ENCODE results near the gene PNPLA7. TPM values are rescaled to one million over a fixed set of nuclear protein-coding genes. Genes with fewer than 3 reads are reported as not detected.

The PNPLA7 gene
- total and polyA plus RNA-seq, 10 of the 15 experiments (the other 5 are each of a cell fraction or from before 2014, with no cell fraction given) = 0.04 to 0.85 (median 0.19) TPM; not detected in 1

DNA sequence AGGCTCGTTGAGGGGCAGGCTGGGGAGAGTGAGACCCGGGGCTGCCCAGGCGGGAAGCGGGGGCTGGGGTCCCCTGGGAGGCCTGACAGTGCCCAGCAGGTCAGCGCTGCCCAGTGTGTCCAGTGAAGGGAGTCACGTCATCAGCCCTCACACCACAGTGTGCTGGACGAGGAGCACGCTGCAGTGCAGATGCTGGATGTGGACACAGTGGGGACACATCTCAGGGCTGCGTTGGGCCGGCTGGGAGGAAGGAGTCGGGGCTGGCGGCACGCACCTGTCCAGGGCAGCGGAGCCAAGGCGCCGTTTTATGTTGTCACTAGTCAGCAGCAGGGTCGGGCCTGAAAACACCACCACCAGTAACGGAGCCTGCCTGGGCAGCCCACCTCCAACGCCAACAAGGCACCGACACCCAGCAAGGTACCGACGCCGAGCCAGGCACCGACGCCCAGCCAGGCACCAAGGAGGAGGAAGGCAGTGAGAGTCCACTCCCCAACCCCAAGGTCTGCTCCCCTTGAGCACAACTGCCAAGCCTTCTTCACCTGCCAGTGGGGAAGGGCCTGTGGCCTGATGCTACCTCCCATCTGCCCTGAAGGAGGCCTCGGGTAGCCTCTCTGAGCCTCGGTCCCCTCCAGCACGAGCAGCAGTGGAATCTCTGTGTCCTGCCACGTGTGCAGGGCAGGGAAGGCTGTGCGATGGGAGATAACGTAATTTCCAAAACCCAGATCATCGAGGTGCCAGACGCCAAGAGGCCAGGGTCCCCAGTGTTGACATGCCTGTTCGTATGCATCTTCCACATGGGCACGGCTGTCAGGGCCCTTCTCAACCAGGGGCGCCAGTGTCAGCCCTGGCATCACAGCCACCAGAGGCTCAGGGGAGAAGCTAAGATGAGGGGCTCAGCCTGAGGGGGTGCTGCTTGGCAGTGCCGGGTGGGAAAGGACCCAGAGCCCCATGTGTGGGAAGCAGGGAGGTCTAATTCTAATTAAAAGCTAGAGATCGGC, 69.2 kb downstream of the PNPLA7 start (continued):
- no peak for TF ChIP-seq NKRF (conservative IDR thresholded peaks at IDR 0.05)
- TF ChIP-seq ZNF687 (IDR thresholded peaks at IDR 0.05) = no peak
- no peak for TF ChIP-seq HDGF (IDR thresholded peaks at IDR 0.05)
- no peak for TF ChIP-seq RELA (IDR thresholded peaks at IDR 0.05; ENCODE audit: borderline replicate concordance, partially characterized antibody)
- TF ChIP-seq, protein P1, sequence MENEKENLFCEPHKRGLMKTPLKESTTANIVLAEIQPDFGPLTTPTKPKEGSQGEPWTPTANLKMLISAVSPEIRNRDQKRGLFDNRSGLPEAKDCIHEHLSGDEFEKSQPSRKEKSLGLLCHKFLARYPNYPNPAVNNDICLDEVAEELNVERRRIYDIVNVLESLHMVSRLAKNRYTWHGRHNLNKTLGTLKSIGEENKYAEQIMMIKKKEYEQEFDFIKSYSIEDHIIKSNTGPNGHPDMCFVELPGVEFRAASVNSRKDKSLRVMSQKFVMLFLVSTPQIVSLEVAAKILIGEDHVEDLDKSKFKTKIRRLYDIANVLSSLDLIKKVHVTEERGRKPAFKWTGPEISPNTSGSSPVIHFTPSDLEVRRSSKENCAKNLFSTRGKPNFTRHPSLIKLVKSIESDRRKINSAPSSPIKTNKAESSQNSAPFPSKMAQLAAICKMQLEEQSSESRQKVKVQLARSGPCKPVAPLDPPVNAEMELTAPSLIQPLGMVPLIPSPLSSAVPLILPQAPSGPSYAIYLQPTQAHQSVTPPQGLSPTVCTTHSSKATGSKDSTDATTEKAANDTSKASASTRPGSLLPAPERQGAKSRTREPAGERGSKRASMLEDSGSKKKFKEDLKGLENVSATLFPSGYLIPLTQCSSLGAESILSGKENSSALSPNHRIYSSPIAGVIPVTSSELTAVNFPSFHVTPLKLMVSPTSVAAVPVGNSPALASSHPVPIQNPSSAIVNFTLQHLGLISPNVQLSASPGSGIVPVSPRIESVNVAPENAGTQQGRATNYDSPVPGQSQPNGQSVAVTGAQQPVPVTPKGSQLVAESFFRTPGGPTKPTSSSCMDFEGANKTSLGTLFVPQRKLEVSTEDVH (IDR thresholded peaks at IDR 0.05; ENCODE audit: low read depth, partially characterized antibody) = no peak

Measured in GM12878 (cell line).